SK-N-SH (cell line): ENCODE results near the gene PRSS8. TPM values are rescaled to one million over a fixed set of nuclear protein-coding genes. Genes with fewer than 3 reads are reported as not detected.
A peak's percentile ranks its signal among the peaks of the same experiment; 100 is the strongest.

Experiments
- CTCF ChIA-PET: fragments of 300-600, 350-600 bp; formaldehyde crosslinking; extraction: SDS; loops from one replicate; lab custom pipeline; 2021; lab: Yijun Ruan, JAX
- POLR2A ChIA-PET: fragments of 350-600 bp; sonication (Branson Sonifier 250); formaldehyde crosslinking; extraction: SDS; loops from one replicate; lab custom pipeline; 2020; ENCODE audit warnings: antibody characterized with exemption, inconsistent platforms; lab: Yijun Ruan, JAX
- DNase-seq: peaks from one replicate; pipeline ENCODE4 v3.0.0; 2012
- H2AFZ ChIP-seq: fragments of 200-600 bp; sonication (generic); 2 replicates; pipeline ENCODE4 v1.8.1; 2016; ENCODE audit warnings: antibody characterized with exemption, mild to moderate bottlenecking, low read depth
- H3F3A ChIP-seq: fragments of 200-600 bp; sonication (generic); replicated peaks from 2 replicates; pipeline ENCODE3; 2016; ENCODE audit warnings: antibody characterized with exemption, mild to moderate bottlenecking; ENCODE audit not compliant: insufficient read depth
- H3K27ac ChIP-seq, 2 experiments: fragments of 200-500 bp in 1 of 2; fragments of 200-600 bp in 1 of 2; sonication (Bioruptor generic) in 1 of 2; sonication (generic), shearing (Covaris generic) in 1 of 2; 2 replicates each; pipeline versions ENCODE4 v1.5.1 to v1.6.1; 2014 to 2016; ENCODE audit warnings: low read depth in 2 of 2, inconsistent platforms in 1 of 2, low read length in 1 of 2, mild to moderate bottlenecking in 1 of 2, mixed read lengths in 1 of 2
- H3K27me3 ChIP-seq: fragments of 200-600 bp; sonication (generic), shearing (Covaris generic); 2 replicates; pipeline ENCODE4 v1.6.1; 2016; ENCODE audit warnings: mixed run types; ENCODE audit not compliant: insufficient read depth
- H3K36me3 ChIP-seq, 2 experiments: fragments of 200-500 bp in 1 of 2; fragments of 200-600 bp in 1 of 2; sonication (Bioruptor generic) in 1 of 2; sonication (generic) in 1 of 2; replicated peaks in 1 of 2; 2 replicates each; pipeline versions ENCODE3 to v1.5.1; 2014 to 2016; ENCODE audit warnings: low read length in 1 of 2, mild to moderate bottlenecking in 1 of 2; ENCODE audit not compliant: insufficient read depth in 2 of 2, control insufficient read depth in 1 of 2
- H3K4me1 ChIP-seq, 2 experiments: fragments of 200-500 bp in 1 of 2; fragments of 200-600 bp in 1 of 2; sonication (Bioruptor generic) in 1 of 2; sonication (generic), shearing (Covaris generic) in 1 of 2; 2 replicates each; pipeline versions ENCODE4 v1.5.1 to v1.6.1; 2014 to 2016; ENCODE audit warnings: low read depth in 1 of 2, low read length in 1 of 2, mixed run types in 1 of 2; ENCODE audit not compliant: insufficient read depth in 2 of 2, control insufficient read depth in 1 of 2
- H3K4me2 ChIP-seq: fragments of 200-600 bp; sonication (generic), shearing (Covaris generic); 2 replicates; pipeline ENCODE4 v1.6.1; 2017; ENCODE audit warnings: mixed run types
- H3K4me3 ChIP-seq, 2 experiments: fragments of 200-500 bp in 1 of 2; fragments of 200-600 bp in 1 of 2; sonication (Bioruptor generic) in 1 of 2; sonication (generic), shearing (Covaris generic) in 1 of 2; 2 replicates each; pipeline versions ENCODE4 v1.5.1 to v1.8.1; 2014 to 2016; ENCODE audit warnings: low read depth in 2 of 2, inconsistent platforms in 1 of 2, low read length in 1 of 2, mild to moderate bottlenecking in 1 of 2, mixed read lengths in 1 of 2, moderate library complexity in 1 of 2
- H3K79me2 ChIP-seq: fragments of 200-600 bp; sonication (generic); 2 replicates; pipeline ENCODE4 v1.8.1; 2017; ENCODE audit warnings: mild to moderate bottlenecking; ENCODE audit not compliant: insufficient read depth
- H3K9ac ChIP-seq: fragments of 200-600 bp; sonication (generic); 2 replicates; pipeline ENCODE4 v1.6.1; 2017; ENCODE audit warnings: mixed run types
- H3K9me2 ChIP-seq: fragments of 200-600 bp; sonication (generic); 2 replicates; pipeline ENCODE4 v1.6.1; 2017; ENCODE audit warnings: mixed run types
- H3K9me3 ChIP-seq: fragments of 200-600 bp; sonication (generic); 2 replicates; pipeline ENCODE4 v1.6.1; 2017; ENCODE audit warnings: mixed run types, mild to moderate bottlenecking, moderate library complexity
- H4K20me1 ChIP-seq: fragments of 200-600 bp; sonication (generic); 2 replicates; pipeline ENCODE4 v1.6.1; 2017; ENCODE audit warnings: mild to moderate bottlenecking, mixed run types; ENCODE audit not compliant: insufficient read depth
- JUND ChIP-seq: IDR thresholded peaks from 2 replicates; pipeline ENCODE4 v1.4.0; 2012
- MAX ChIP-seq: IDR thresholded peaks from 2 replicates; pipeline ENCODE4 v1.4.0; 2012; ENCODE audit warnings: low read depth
- MEF2A ChIP-seq: IDR thresholded peaks from 2 replicates; pipeline ENCODE4 v1.4.0; 2012; ENCODE audit warnings: low read depth, borderline replicate concordance
- MXI1 ChIP-seq: IDR thresholded peaks from 2 replicates; pipeline ENCODE4 v1.6.1; 2012; ENCODE audit warnings: mild to moderate bottlenecking, low read depth, low read length, improper control_type of control experiment
- RAD21 ChIP-seq: IDR thresholded peaks from 2 replicates; pipeline ENCODE4 v1.6.1; 2012; ENCODE audit warnings: mild to moderate bottlenecking, low read length
- RCOR1 ChIP-seq: fragments of 150-350 bp; IDR thresholded peaks from 2 replicates; pipeline ENCODE4 v1.6.1; 2017; ENCODE audit warnings: antibody characterized with exemption, low read length
- REST ChIP-seq: IDR thresholded peaks from 2 replicates; pipeline ENCODE4 v1.6.1; 2012; ENCODE audit warnings: mild to moderate bottlenecking, low read depth, low read length, moderate library complexity
- SIN3A ChIP-seq: IDR thresholded peaks from 2 replicates; pipeline ENCODE4 v1.6.1; 2012; ENCODE audit warnings: low read depth, mild to moderate bottlenecking, low read length, moderate library complexity, borderline replicate concordance
- TEAD4 ChIP-seq: IDR thresholded peaks from 2 replicates; pipeline ENCODE4 v1.4.0; 2012; ENCODE audit warnings: mild to moderate bottlenecking, borderline replicate concordance; ENCODE audit not compliant: insufficient read depth
- USF2 ChIP-seq: fragments of 150-350 bp; IDR thresholded peaks from 2 replicates; pipeline ENCODE4 v1.6.1; 2017; ENCODE audit warnings: antibody characterized with exemption, low read length, low read depth, borderline replicate concordance
- YY1 ChIP-seq: IDR thresholded peaks from 2 replicates; pipeline ENCODE4 v1.4.0; 2012; ENCODE audit warnings: low read depth, mild to moderate bottlenecking
- ZBTB33 ChIP-seq: IDR thresholded peaks from 2 replicates; pipeline ENCODE4 v1.4.0; 2012; ENCODE audit warnings: low read depth, borderline replicate concordance
- WGBS: methylation state at CpG from one replicate; pipeline ENCODE4 v1.1.6; 2017; ENCODE audit warnings: low lambda C conversion rate; 5-methylcytosine and 5-hydroxymethylcytosine counted together
- polyA plus RNA-seq, 3 experiments: library from polyadenylated mRNA; depleted of rRNA; stranded (reverse); fragments of >200 nt; gene quantifications; 2 replicates each; pipeline ENCODE4 v1.2.3, GENCODE V29; 2012
- TF ChIP-seq, protein P1 (sequence below): fragments of 200-600 bp; sonication (generic); IDR thresholded peaks from 2 replicates; pipeline ENCODE4 v1.6.1; 2017; ENCODE audit warnings: antibody characterized with exemption, mild to moderate bottlenecking, moderate library complexity

Gene PRSS8
- polyA plus RNA-seq, 1 of the 3 experiments (the other 2 are of a cell fraction) = 0.07 TPM

DNA sequence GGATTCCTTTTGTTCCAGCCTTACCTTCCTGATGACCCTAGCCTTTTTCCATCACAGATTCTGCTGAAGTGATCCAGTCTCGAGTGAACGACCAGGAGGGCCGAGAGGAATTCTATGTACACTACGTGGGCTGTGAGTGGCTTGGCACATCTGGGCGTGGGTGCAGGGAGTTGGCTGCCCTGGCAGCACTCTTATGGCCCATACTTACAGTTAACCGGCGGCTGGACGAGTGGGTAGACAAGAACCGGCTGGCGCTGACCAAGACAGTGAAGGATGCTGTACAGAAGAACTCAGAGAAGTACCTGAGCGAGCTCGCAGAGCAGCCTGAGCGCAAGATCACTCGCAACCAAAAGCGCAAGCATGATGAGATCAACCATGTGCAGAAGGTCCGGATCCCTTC lies 15.4 kb downstream of the PRSS8 start:
- Histone ChIP-seq H3K36me3 (peaks cover 23 to 43% of the 10 kb centered on the region in 2 experiments), H3K4me1 (peaks cover 6 to 8% of the 10 kb centered on the region in 2 experiments; a peak in 2 of 4 replicates), H2AFZ (no peak overlapping the region), H3K9me2 (no peaks in the 10 kb centered on the region), H3K4me3 (no peak overlapping the region), H3K27ac (no peak overlapping the region), H3K9ac (no peak overlapping the region), H3K79me2 (peaks cover 40% of the 10 kb centered on the region), H3F3A (peaks cover 6% of the 10 kb centered on the region), H3K27me3 (no peaks in the 10 kb centered on the region), H3K9me3 (no peaks in the 10 kb centered on the region), H3K4me2 (no peak overlapping the region), H4K20me1 (peaks cover 5% of the 10 kb centered on the region; the same call in 1 of the 2 replicates)
- 96% methylated on average over 15 of the region's 16 CpGs for WGBS
- DNase-seq = no peak
- POLR2A ChIA-PET = no interaction called here
- no peak for TF ChIP-seq SIN3A
- TF ChIP-seq YY1 = no peak
- TF ChIP-seq, protein P1, sequence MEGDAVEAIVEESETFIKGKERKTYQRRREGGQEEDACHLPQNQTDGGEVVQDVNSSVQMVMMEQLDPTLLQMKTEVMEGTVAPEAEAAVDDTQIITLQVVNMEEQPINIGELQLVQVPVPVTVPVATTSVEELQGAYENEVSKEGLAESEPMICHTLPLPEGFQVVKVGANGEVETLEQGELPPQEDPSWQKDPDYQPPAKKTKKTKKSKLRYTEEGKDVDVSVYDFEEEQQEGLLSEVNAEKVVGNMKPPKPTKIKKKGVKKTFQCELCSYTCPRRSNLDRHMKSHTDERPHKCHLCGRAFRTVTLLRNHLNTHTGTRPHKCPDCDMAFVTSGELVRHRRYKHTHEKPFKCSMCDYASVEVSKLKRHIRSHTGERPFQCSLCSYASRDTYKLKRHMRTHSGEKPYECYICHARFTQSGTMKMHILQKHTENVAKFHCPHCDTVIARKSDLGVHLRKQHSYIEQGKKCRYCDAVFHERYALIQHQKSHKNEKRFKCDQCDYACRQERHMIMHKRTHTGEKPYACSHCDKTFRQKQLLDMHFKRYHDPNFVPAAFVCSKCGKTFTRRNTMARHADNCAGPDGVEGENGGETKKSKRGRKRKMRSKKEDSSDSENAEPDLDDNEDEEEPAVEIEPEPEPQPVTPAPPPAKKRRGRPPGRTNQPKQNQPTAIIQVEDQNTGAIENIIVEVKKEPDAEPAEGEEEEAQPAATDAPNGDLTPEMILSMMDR = no peak
- CTCF ChIA-PET = interaction anchor here (1.4 to 4.1 kb wide), 2 partner anchors 23 to 135 kb away, joined by 4 to 30 read pairs; no protein-coding TSS in a partner anchor

DNA sequence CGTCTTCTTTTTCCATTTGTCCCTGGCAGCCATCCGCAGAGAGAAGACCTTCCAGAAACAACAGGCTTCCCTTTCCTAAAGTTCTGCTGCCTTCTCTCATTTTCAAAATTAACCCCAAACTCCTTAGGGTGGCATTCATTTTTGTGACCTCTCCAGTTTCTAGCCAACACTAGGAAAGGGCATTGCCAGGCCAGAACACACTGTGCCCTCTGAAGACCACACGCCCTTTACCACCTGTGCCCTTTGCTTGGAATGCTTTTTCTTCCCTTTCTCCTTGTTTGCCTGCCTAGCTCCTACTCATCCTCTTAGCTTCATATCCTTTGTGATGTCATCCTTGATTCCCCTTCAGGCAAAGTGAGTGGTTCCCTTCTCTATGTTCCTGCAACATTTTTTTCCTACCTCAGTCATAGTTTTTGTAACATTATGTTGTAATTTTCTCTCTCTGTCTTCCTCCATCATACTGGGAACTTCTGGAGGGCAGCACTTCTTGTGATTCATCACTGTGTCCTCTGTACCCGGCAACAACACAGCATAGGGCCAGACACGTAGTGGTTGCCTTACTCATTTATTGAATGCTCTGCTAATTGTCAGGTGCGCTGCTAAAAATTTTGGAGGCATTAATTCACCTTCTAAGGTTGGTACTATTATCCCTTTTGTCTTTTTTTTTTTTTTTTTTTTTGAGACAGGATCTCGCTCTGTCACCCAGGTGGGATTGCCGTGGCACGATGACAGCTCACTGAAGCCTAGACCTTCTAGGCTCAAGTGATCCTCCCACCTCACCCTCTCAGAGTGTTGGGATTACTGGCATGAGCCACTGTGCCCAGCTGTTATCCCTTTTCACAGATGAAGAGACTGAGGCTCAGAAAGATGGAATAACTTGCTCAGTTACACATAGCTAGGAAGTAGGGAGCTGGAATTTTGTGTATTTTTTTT lies 17.0 kb downstream of the PRSS8 start:
- DNase-seq = no peak
- Histone ChIP-seq H3K4me2 (peak overlapping the region; percentile 98), H3K9ac (peak overlapping the region; percentile 87), H3F3A (peaks cover 14% of the 10 kb centered on the region), H3K27ac (peak overlapping the region; percentile 66 to 83), H4K20me1 (peaks cover 5% of the 10 kb centered on the region; the same call in 1 of the 2 replicates), H3K9me3 (no peaks in the 10 kb centered on the region), H3K36me3 (peaks cover 23 to 37% of the 10 kb centered on the region in 2 experiments), H3K4me1 (peaks cover 6 to 8% of the 10 kb centered on the region in 2 experiments; a peak in 2 of 4 replicates)
- POLR2A ChIA-PET = interaction anchor here (1.2 to 2.9 kb wide), 10 partner anchors 11 to 353 kb away, joined by 3 to 43 read pairs (median 8); partner anchors contain the start of genes FUS, PRSS8, TGFB1I1 and VKORC1
- CTCF ChIA-PET = interaction anchor here (3.9 kb wide), 1 partner anchor 24 kb away, joined by 28 read pairs; no protein-coding TSS in a partner anchor
- 54% methylated on average over 9 of the region's 9 CpGs for WGBS
- TF ChIP-seq MEF2A (no peak), USF2 (no peak), RCOR1 (no peak), MXI1 (no peak), REST (no peak), MAX (no peak), ZBTB33 (no peak), RAD21 (no peak), TEAD4 (no peak), JUND (no peak)
- TF ChIP-seq, all 33 proteins: peak for 0
- no peaks in the 10 kb centered on the region for H3K9me2 ChIP-seq
- H3K4me3 ChIP-seq = peak overlapping the region; percentile 61 to 95
- no peaks in the 10 kb centered on the region for H3K27me3 ChIP-seq
- no peak overlapping the region for H2AFZ ChIP-seq
- H3K79me2 ChIP-seq = peaks cover 40% of the 10 kb centered on the region
